Measurements from ENCODE around the gene ITPR1.

DNA sequence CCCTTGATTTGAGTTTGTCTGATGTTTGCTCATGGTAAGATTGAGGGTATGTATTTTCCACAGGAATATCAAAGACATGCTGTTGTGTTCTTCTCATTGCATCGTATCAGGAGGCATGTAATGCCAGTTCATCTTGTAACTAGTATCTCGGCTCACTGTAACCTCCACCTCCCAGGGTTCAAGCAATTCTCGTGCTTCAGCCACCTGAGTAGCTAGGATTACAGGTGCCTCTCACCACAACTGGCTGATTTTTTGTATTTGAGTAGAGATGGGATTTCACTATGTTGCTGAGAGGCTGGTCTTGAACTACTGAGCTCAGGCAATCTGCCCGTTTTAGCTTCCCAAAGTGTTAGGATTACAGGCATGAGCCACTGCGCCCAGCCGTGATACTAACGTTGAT lies 323.2 kb downstream of the ITPR1 start:
- TF ChIP-seq, protein P1, sequence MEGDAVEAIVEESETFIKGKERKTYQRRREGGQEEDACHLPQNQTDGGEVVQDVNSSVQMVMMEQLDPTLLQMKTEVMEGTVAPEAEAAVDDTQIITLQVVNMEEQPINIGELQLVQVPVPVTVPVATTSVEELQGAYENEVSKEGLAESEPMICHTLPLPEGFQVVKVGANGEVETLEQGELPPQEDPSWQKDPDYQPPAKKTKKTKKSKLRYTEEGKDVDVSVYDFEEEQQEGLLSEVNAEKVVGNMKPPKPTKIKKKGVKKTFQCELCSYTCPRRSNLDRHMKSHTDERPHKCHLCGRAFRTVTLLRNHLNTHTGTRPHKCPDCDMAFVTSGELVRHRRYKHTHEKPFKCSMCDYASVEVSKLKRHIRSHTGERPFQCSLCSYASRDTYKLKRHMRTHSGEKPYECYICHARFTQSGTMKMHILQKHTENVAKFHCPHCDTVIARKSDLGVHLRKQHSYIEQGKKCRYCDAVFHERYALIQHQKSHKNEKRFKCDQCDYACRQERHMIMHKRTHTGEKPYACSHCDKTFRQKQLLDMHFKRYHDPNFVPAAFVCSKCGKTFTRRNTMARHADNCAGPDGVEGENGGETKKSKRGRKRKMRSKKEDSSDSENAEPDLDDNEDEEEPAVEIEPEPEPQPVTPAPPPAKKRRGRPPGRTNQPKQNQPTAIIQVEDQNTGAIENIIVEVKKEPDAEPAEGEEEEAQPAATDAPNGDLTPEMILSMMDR (conservative IDR thresholded peaks at IDR 0.05; ENCODE audit: low read depth in 2 of 2) = no peak
- no peak for TF ChIP-seq EZH2phosphoT487 (IDR thresholded peaks at IDR 0.05; ENCODE audit: unreplicated experiment)
- TF ChIP-seq EZH2 (IDR thresholded peaks at IDR 0.05; ENCODE audit: low read depth, unreplicated experiment) = no peak
- no peak for TF ChIP-seq JUNB (IDR thresholded peaks at IDR 0.05; ENCODE audit: unreplicated experiment)

Data from GM23338 (cell line).